ENCODE data around the gene RPS6KA2. TPM values are rescaled to one million over a fixed set of nuclear protein-coding genes. Genes with fewer than 3 reads are reported as not detected.

Gene RPS6KA2
- total RNA-seq, 1 experiment from 2014 or later = 4.1 TPM

GRCh38 chr6:166640342-166641043, 13.4 kb upstream of the RPS6KA2 start:
- ChIA-PET CTCF (no interaction called here), POLR2A (interaction anchor here (0.6 kb wide), 1 partner anchor 36 kb away, joined by 6 read pairs; no protein-coding TSS in a partner anchor)
- H3K36me3 ChIP-seq (ENCODE audit: control insufficient read depth, insufficient read depth, low read length) = no peaks in the 10 kb centered on the region
- TF ChIP-seq TCF7L2 (IDR thresholded peaks at IDR 0.05; ENCODE audit: low read depth, low read length) (no peak), REST (IDR thresholded peaks at IDR 0.05; ENCODE audit: insufficient read depth in 1 of 2, low read depth in 2 of 2, low read length in 1 of 2) (no peak), CTCF (IDR thresholded peaks at IDR 0.05) (no peak), POLR2AphosphoS5 (IDR thresholded peaks at IDR 0.05; ENCODE audit: low read depth, low read length) (no peak), SIN3A (IDR thresholded peaks at IDR 0.05; ENCODE audit: borderline replicate concordance, insufficient read depth, low read depth, low read length) (no peak)
- DNase-seq (ENCODE audit: low read depth, low spot score) = no peak
- no peaks in the 10 kb centered on the region for H3K4me1 ChIP-seq (ENCODE audit: control insufficient read depth, insufficient read depth, low read length)
- no peak overlapping the region for H3K27ac ChIP-seq (ENCODE audit: low read length)
- peak; percentile 69 for ATAC-seq
- peaks cover 11% of the 10 kb centered on the region; the same call in 1 of the 2 replicates for H3K27me3 ChIP-seq (ENCODE audit: control insufficient read depth, insufficient read depth, low read length)
- no peak overlapping the region for H3K4me3 ChIP-seq (ENCODE audit: low read depth in 2 of 2, low read length in 2 of 2)
- no peaks in the 10 kb centered on the region for H3K9me3 ChIP-seq (ENCODE audit: control insufficient read depth, insufficient read depth, low read depth, low read length)
- BruUV-seq (replicated peaks) = no TSS peak
- intact Hi-C loops (cut with micrococcal nuclease; ENCODE audit: unreplicated experiment) = no loop called here
- in situ Hi-C loops (cut with HindIII; ENCODE audit: low pct_unique_long_range_greater_than_20kb, low sequenced_read_pairs) = no loop called here

DNA sequence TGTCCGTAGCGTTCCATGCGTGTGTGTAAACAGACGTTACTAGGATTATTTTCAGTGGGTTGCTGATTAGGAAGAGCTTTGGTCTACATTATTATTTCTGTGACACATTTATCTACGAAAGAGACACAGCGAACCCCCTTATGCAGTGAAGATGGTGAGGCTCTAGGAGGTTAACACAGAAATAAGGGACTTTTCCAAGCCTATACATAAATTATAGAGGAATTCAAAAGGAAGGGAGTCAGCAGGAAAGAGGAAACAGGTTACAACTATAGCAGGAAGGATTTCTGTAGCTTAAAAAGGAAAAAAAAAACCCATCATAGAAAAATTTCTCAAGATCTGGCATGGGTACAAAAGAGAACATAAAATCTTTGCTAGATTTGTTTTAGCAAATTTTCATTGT, 12.9 kb upstream of the RPS6KA2 start:
- in situ Hi-C loops (cut with HindIII; ENCODE audit: low pct_unique_long_range_greater_than_20kb, low sequenced_read_pairs) = no loop called here
- Histone ChIP-seq H3K27me3 (ENCODE audit: control insufficient read depth, insufficient read depth, low read length) (peaks cover 11% of the 10 kb centered on the region; the same call in 1 of the 2 replicates), H3K4me3 (ENCODE audit: low read depth in 2 of 2, low read length in 2 of 2) (no peak overlapping the region), H3K36me3 (ENCODE audit: control insufficient read depth, insufficient read depth, low read length) (no peaks in the 10 kb centered on the region), H3K9me3 (ENCODE audit: control insufficient read depth, insufficient read depth, low read depth, low read length) (no peaks in the 10 kb centered on the region), H3K27ac (ENCODE audit: low read length) (no peak overlapping the region), H3K4me1 (ENCODE audit: control insufficient read depth, insufficient read depth, low read length) (no peaks in the 10 kb centered on the region)
- intact Hi-C loops (cut with micrococcal nuclease; ENCODE audit: unreplicated experiment) = no loop called here
- ATAC-seq (no peak), DNase-seq (ENCODE audit: low read depth, low spot score) (no peak)
- POLR2A ChIA-PET = no interaction called here
- BruUV-seq (replicated peaks) = no TSS peak
- TF ChIP-seq TCF7L2 (IDR thresholded peaks at IDR 0.05; ENCODE audit: low read depth, low read length) = no peak
- no peak for TF ChIP-seq CTCF (IDR thresholded peaks at IDR 0.05)
- no peak for TF ChIP-seq SIN3A (IDR thresholded peaks at IDR 0.05; ENCODE audit: borderline replicate concordance, insufficient read depth, low read depth, low read length)
- TF ChIP-seq POLR2AphosphoS5 (IDR thresholded peaks at IDR 0.05; ENCODE audit: low read depth, low read length) = no peak
- TF ChIP-seq REST (IDR thresholded peaks at IDR 0.05; ENCODE audit: insufficient read depth in 1 of 2, low read depth in 2 of 2, low read length in 1 of 2) = no peak
- CTCF ChIA-PET = no interaction called here

Measured in Panc1 (cell line).